ENCODE measurements around the gene SFT2D3.
A peak's percentile ranks its signal among the peaks of the same experiment; 100 is the strongest.

The SFT2D3 gene

GRCh38 chr2:127658641-127659407, 42.5 kb upstream of the SFT2D3 start:
- H3K9ac ChIP-seq (ENCODE audit: low read length) = peak overlapping the region; percentile 14

GRCh38 chr2:127659408-127660290, 41.6 kb upstream of the SFT2D3 start:
- peaks cover 5% of the 10 kb centered on the region for H3K36me3 ChIP-seq (ENCODE audit: control insufficient read depth, insufficient read depth, low read length)
- H3K27me3 ChIP-seq (ENCODE audit: control insufficient read depth, insufficient read depth, low read length) = no peaks in the 10 kb centered on the region
- H3K9ac ChIP-seq (ENCODE audit: low read length) = no peak overlapping the region
- peaks cover 80% of the 10 kb centered on the region for H3K4me1 ChIP-seq (ENCODE audit: control insufficient read depth, insufficient read depth, low read length)
- H3K27ac ChIP-seq (ENCODE audit: low read depth, low read length) = peak overlapping the region; percentile 99
- H3K4me3 ChIP-seq (ENCODE audit: low read length) = peak overlapping the region; percentile 45

More at GRCh38 chr2:127658641-127659407, 42.5 kb upstream of the SFT2D3 start:
- H3K4me3 ChIP-seq (ENCODE audit: low read length) = peak overlapping the region; percentile 16
- peak overlapping the region; percentile 99 for H3K27ac ChIP-seq (ENCODE audit: low read depth, low read length)
- peaks cover 8% of the 10 kb centered on the region for H3K36me3 ChIP-seq (ENCODE audit: control insufficient read depth, insufficient read depth, low read length)
- no peaks in the 10 kb centered on the region for H3K27me3 ChIP-seq (ENCODE audit: control insufficient read depth, insufficient read depth, low read length)
- H3K4me1 ChIP-seq (ENCODE audit: control insufficient read depth, insufficient read depth, low read length) = peaks cover 85% of the 10 kb centered on the region

GRCh38 chr2:127660291-127660578, 41.1 kb upstream of the SFT2D3 start:
- H3K27ac ChIP-seq (ENCODE audit: low read depth, low read length) = peak overlapping the region; percentile 99
- H3K9ac ChIP-seq (ENCODE audit: low read length) = no peak overlapping the region
- no peak overlapping the region for H3K4me3 ChIP-seq (ENCODE audit: low read length)
- peaks cover 80% of the 10 kb centered on the region for H3K4me1 ChIP-seq (ENCODE audit: control insufficient read depth, insufficient read depth, low read length)
- H3K27me3 ChIP-seq (ENCODE audit: control insufficient read depth, insufficient read depth, low read length) = no peaks in the 10 kb centered on the region
- peaks cover 5% of the 10 kb centered on the region for H3K36me3 ChIP-seq (ENCODE audit: control insufficient read depth, insufficient read depth, low read length)

GRCh38 chr2:127661072-127661649, 40.1 kb upstream of the SFT2D3 start:
- peak overlapping the region; percentile 99 for H3K27ac ChIP-seq (ENCODE audit: low read depth, low read length)
- H3K9ac ChIP-seq (ENCODE audit: low read length) = no peak overlapping the region
- peak overlapping the region; percentile 19 for H3K4me3 ChIP-seq (ENCODE audit: low read length)
- H3K27me3 ChIP-seq (ENCODE audit: control insufficient read depth, insufficient read depth, low read length) = no peaks in the 10 kb centered on the region
- peaks cover 79% of the 10 kb centered on the region for H3K4me1 ChIP-seq (ENCODE audit: control insufficient read depth, insufficient read depth, low read length)
- peaks cover 5% of the 10 kb centered on the region for H3K36me3 ChIP-seq (ENCODE audit: control insufficient read depth, insufficient read depth, low read length)

GRCh38 chr2:127661949-127662510, 39.3 kb upstream of the SFT2D3 start:
- no peak overlapping the region for H3K9ac ChIP-seq (ENCODE audit: low read length)
- peaks cover 81% of the 10 kb centered on the region for H3K4me1 ChIP-seq (ENCODE audit: control insufficient read depth, insufficient read depth, low read length)
- peak overlapping the region; percentile 99 for H3K27ac ChIP-seq (ENCODE audit: low read depth, low read length)
- no peak overlapping the region for H3K4me3 ChIP-seq (ENCODE audit: low read length)
- H3K36me3 ChIP-seq (ENCODE audit: control insufficient read depth, insufficient read depth, low read length) = peaks cover under 1% of the 10 kb centered on the region
- no peaks in the 10 kb centered on the region for H3K27me3 ChIP-seq (ENCODE audit: control insufficient read depth, insufficient read depth, low read length)

- H3K27ac ChIP-seq (ENCODE audit: low read depth, low read length) = peak overlapping the region; percentile 75
- no peak overlapping the region for H3K9ac ChIP-seq (ENCODE audit: low read length)
- H3K4me3 ChIP-seq (ENCODE audit: low read length) = peak overlapping the region; percentile 43
- H3K27me3 ChIP-seq (ENCODE audit: control insufficient read depth, insufficient read depth, low read length) = no peaks in the 10 kb centered on the region
- peaks cover 74% of the 10 kb centered on the region for H3K4me1 ChIP-seq (ENCODE audit: control insufficient read depth, insufficient read depth, low read length)
- no peaks in the 10 kb centered on the region for H3K36me3 ChIP-seq (ENCODE audit: control insufficient read depth, insufficient read depth, low read length)
Observed at GRCh38 chr2:127662937-127663565, 38.2 kb upstream of the SFT2D3 start.

- no peaks in the 10 kb centered on the region for H3K27me3 ChIP-seq (ENCODE audit: control insufficient read depth, insufficient read depth, low read length)
- H3K9ac ChIP-seq (ENCODE audit: low read length) = no peak overlapping the region
- H3K27ac ChIP-seq (ENCODE audit: low read depth, low read length) = peak overlapping the region; percentile 75
- peaks cover 68% of the 10 kb centered on the region for H3K4me1 ChIP-seq (ENCODE audit: control insufficient read depth, insufficient read depth, low read length)
- peak overlapping the region; percentile 28 for H3K4me3 ChIP-seq (ENCODE audit: low read length)
- H3K36me3 ChIP-seq (ENCODE audit: control insufficient read depth, insufficient read depth, low read length) = no peaks in the 10 kb centered on the region
Observed at GRCh38 chr2:127663566-127664064, 37.7 kb upstream of the SFT2D3 start.

DNA sequence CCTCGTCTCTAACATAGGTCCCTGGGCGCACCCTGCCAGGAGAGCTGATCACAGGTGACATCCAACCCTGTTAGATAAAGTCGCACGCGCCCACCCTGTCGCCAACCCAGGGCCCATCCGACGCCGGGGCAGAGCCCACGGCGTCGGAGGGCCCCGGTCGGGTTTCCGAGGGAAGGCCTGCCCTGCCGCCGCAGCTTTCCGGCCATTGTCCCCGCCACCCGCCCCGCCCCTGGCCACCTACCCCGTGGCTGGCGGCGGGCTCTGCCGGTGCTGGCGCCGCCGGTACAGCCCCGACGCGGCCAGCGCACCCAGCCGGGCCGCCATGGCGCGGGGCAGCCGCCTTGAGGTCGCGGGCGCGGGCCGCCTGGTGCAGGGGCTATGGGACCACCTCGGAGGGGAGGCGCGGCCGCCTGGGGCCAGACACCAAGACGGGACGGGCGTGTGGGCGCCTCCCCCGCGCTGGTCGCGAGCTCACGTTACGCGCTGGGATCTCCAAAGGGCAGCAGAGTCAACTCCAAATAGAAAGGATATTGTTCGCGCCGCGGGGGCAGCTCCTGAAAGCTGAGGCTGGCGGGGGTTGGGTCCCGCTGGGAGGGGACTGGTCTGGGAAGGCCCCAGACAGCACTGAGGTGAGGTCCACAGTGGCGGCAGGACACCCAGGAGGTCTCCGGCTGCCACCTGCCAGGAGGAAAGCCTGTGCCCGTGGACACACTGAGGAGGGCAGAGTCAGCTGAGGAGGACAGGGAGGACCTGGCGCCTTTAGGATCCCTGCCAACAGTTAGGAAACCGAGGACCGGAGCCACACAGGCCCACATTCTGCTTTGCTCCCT, 37.0 kb upstream of the SFT2D3 start:
- peak overlapping the region; percentile 19 for H3K9ac ChIP-seq (ENCODE audit: low read length)
- no peaks in the 10 kb centered on the region for H3K27me3 ChIP-seq (ENCODE audit: control insufficient read depth, insufficient read depth, low read length)
- H3K27ac ChIP-seq (ENCODE audit: low read depth, low read length) = peak overlapping the region; percentile 75

GRCh38 chr2:127664895-127665225, 36.4 kb upstream of the SFT2D3 start:
- Histone ChIP-seq H3K9ac (ENCODE audit: low read length) (peak overlapping the region; percentile 19), H3K36me3 (ENCODE audit: control insufficient read depth, insufficient read depth, low read length) (no peaks in the 10 kb centered on the region), H3K4me1 (ENCODE audit: control insufficient read depth, insufficient read depth, low read length) (peaks cover 57% of the 10 kb centered on the region), H3K4me3 (ENCODE audit: low read length) (peak overlapping the region; percentile 46), H3K27ac (ENCODE audit: low read depth, low read length) (peak overlapping the region; percentile 75), H3K27me3 (ENCODE audit: control insufficient read depth, insufficient read depth, low read length) (no peaks in the 10 kb centered on the region)

More for the DNA sequence above, 37.0 kb upstream of the SFT2D3 start:
- peak overlapping the region; percentile 46 for H3K4me3 ChIP-seq (ENCODE audit: low read length)
- H3K4me1 ChIP-seq (ENCODE audit: control insufficient read depth, insufficient read depth, low read length) = peaks cover 62% of the 10 kb centered on the region
- H3K36me3 ChIP-seq (ENCODE audit: control insufficient read depth, insufficient read depth, low read length) = no peaks in the 10 kb centered on the region

DNA sequence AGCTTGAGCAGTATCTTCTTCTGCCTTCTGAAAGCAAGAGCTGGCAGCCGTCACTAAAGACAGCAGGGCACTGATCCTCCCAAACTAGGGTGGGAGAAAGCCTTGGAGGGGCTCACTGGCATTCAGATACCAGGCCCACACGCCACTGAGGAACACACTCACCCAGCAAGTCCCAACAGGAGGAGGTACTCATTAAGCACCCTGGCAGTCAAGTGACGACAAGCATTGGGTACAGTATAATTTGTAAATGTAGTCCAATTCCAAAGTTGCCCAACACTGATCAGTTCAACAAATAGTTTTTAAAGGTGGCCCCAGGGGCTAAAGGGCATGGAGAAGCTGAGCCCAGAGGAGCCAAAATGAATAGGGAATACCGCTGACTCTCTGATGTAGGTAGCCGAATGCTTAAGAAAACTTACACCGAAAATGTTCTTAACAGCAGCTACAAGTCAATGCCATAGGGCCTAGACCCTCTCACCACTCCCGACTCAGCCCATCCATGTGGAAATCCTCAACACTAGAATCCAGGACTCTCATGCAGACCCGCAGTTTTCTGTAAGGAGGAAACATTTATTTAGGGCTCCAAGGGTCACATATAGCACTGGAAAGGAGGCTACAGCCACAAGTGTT, 35.9 kb upstream of the SFT2D3 start:
- peaks cover 53% of the 10 kb centered on the region for H3K4me1 ChIP-seq (ENCODE audit: control insufficient read depth, insufficient read depth, low read length)
- H3K27ac ChIP-seq (ENCODE audit: low read depth, low read length) = peak overlapping the region; percentile 75
- no peak overlapping the region for H3K4me3 ChIP-seq (ENCODE audit: low read length)
- no peaks in the 10 kb centered on the region for H3K36me3 ChIP-seq (ENCODE audit: control insufficient read depth, insufficient read depth, low read length)
- no peaks in the 10 kb centered on the region for H3K27me3 ChIP-seq (ENCODE audit: control insufficient read depth, insufficient read depth, low read length)
- no peak overlapping the region for H3K9ac ChIP-seq (ENCODE audit: low read length)

- peaks cover 44% of the 10 kb centered on the region for H3K4me1 ChIP-seq (ENCODE audit: control insufficient read depth, insufficient read depth, low read length)
Observed at GRCh38 chr2:127669056-127669455, 32.2 kb upstream of the SFT2D3 start.

More at GRCh38 chr2:127669056-127669455, 32.2 kb upstream of the SFT2D3 start:
- Histone ChIP-seq H3K27ac (ENCODE audit: low read depth, low read length) (peak overlapping the region; percentile 48), H3K27me3 (ENCODE audit: control insufficient read depth, insufficient read depth, low read length) (no peaks in the 10 kb centered on the region), H3K4me3 (ENCODE audit: low read length) (no peak overlapping the region), H3K9ac (ENCODE audit: low read length) (no peak overlapping the region), H3K36me3 (ENCODE audit: control insufficient read depth, insufficient read depth, low read length) (peaks cover 3% of the 10 kb centered on the region)
